Left renal pelvis (tissue), 4 donors: ENCODE measurements around the gene MATN1. TPM values are rescaled to one million over a fixed set of nuclear protein-coding genes. Genes with fewer than 3 reads are reported as not detected.
"Not testable (repeated sequence)": the region's sequence is repeated elsewhere in the genome, so short reads cannot be mapped to it uniquely, and the experiment has no call there.

ENCODE experiments used
- DNase-seq, 4 donors: peaks; one replicate each; pipeline ENCODE4 v3.0.0-alpha.2; 2013; ENCODE audit warnings: low read depth in 4 of 4, low spot score in 3 of 4
- polyA plus RNA-seq, 4 donors: library from polyadenylated mRNA; unstranded; fragments of 120-200 nt; gene quantifications; one replicate each; pipeline ENCODE4 v1.2.1, GENCODE V29; 2013; ENCODE audit not compliant: insufficient read length in 4 of 4

The MATN1 gene
- polyA plus RNA-seq, 4 donors = 0.13 to 0.32 (median 0.31) TPM

- no peak for DNase-seq
Measured at GRCh38 chr1:30702823-30703222, 20.6 kb downstream of the MATN1 start.

DNA sequence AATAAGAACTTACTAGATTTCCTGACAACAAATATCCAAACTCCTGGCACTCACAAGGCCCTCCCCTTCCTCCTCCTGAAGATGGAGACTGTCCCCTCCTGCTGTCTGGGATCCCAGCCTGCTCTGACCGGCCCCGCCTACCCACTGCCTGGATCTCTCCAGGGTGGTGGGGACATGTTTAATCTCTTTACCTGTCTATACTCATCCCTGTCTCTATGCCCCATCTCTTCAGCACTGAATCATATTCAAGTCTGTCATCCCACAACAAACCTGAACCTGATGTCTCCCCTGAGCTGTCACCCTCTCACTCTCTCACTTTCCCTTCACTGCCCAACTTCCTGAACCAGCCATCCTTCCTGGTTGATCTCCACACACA lies 22.1 kb downstream of the MATN1 start:
- no peak for DNase-seq

DNA sequence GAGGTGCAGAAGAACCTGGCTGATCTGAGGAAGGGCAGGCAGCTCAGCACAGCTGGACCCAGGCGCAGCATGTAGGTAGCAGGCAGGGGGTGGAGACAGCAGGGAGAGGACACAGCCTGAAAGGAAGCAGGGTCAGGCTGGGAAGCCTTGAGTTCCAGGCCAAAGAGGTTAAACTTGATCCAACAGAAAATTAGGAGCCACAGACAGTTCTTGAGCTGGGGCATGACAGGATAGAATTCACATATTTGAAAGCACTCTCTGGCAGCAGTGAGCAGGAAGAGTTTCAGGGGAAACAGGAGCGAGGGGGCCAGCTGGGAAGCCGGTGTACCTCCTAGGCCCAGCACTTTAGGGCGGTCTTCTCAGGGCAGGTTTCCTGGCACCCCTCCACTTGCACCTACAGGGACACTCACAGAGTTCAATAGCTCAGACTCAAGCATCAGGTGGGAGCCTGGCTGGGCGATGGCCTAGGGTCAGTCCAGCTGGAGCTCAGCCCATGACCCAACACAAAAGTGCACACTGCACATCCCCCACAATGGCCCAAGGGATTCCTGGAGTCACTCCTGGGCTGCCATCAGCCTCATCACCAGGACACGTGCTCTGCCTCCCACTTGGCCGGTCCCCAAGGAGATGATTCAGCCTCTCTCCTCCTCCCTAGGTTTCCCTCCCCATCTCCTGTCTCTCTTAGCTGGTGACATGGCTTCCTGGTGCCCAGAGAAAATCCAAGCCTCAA lies 22.7 kb downstream of the MATN1 start:
- DNase-seq = no peak

- DNase-seq = no peak
Measured at GRCh38 chr1:30699762-30700161, 23.6 kb downstream of the MATN1 start.

GRCh38 chr1:30698401-30698981 lies 24.9 kb downstream of the MATN1 start:
- DNase-seq = no peak

- DNase-seq = no peak
Measured at GRCh38 chr1:30697571-30698376, 25.6 kb downstream of the MATN1 start.

DNA sequence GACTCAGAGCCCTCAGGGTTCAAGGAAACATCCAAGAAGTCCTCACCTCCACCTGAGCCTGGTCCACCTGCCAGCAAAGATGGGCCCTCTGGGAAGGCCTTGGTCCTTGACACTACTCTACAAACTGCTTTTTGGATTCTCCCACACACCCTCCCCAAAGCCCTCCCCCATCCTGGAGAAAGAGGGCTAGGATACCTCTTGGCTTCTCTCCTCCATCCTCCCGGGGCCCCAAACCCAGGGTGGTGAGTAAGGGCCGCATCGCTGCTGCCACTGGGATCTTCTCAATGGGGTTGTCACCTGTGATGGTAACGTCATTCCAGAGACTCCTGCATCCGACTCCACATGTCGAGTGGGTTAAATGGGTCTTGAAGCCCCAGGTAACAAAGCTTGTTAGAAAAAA lies 26.6 kb downstream of the MATN1 start:
- no peak for DNase-seq

DNA sequence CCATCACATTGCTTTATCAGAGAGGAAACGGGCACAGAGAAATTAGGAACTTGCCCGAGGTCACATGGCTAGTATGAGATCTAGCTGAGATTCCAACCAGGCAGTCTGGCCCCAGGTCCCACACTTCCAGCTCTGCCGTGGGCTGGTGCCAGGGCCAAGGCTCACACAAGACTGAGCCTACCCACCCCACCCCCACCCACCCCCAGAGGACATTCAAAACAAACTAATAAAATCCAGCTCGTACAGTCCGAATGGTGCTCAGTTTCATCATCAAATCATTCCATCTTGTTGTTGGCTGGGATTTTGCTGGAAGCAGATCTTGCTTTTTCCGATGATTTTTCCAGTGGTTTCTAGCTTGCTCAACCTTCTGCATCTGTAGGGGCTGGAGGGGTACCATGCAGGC lies 27.9 kb downstream of the MATN1 start:
- DNase-seq = no peak

GRCh38 chr1:30694280-30695175 lies 28.9 kb downstream of the MATN1 start:
- no peak for DNase-seq

- no peak for DNase-seq
Measured at GRCh38 chr1:30693822-30694221, 29.6 kb downstream of the MATN1 start.

- no peak for DNase-seq
Measured at GRCh38 chr1:30693366-30693765, 30.0 kb downstream of the MATN1 start.

GRCh38 chr1:30692948-30693301 lies 30.5 kb downstream of the MATN1 start:
- no peak for DNase-seq

- DNase-seq = no peak
Measured at GRCh38 chr1:30692201-30692947, 31.0 kb downstream of the MATN1 start.

- DNase-seq = no peak
Measured at GRCh38 chr1:30691480-30691879, 31.9 kb downstream of the MATN1 start.

DNA sequence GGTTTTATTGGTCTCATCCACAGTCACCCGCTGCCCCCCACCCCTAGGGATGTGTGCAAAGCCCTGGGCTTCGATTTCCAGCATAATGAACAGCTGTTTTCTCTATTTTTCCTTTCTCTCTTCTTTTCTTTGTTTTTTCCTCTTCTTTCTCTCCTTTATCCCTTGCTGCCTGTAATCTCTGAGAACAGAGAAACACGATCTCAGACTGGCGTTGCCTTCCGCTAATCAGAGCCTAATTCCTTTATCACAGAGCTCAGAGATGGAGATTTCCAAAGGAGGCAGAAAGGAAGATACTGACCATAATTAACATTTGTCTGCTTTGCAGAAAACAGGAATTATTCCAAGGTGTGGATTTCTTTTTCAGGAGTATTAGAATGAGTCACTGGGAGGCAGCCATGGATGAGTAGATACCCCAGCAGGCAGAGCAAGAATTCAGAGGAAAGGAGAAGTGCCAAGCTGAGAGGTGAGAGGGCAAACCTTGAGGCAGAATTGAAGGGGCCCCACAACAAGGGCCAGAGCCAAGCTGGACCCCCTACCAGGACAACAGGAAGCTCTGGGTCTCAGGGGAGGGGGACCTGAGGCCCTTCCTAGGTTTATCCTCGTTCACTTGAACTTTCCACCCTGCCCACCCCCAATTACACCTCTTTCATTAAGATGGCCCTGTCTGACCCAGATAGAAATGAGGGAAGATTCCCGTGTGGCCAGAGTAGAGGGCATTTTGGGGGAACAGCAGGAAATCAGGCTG lies 33.3 kb downstream of the MATN1 start:
- no peak for DNase-seq

GRCh38 chr1:30688920-30689794 lies 34.2 kb downstream of the MATN1 start:
- DNase-seq = no peak

GRCh38 chr1:30688516-30688915 lies 34.9 kb downstream of the MATN1 start:
- not testable (repeated sequence) for DNase-seq

- no peak for DNase-seq
Measured at GRCh38 chr1:30687886-30688285, 35.5 kb downstream of the MATN1 start.
